T-helper 2 cell treated with Interferon-gamma antibody and Interleukin-4, amounts not matched to agents 100 ng/mL and 5 ng/mL, for 36 hours (primary cell): ENCODE results near the gene AIRE. TPM values are rescaled to one million over a fixed set of nuclear protein-coding genes. Genes with fewer than 3 reads are reported as not detected.

Source experiments
- intact Hi-C: fragments of 100-400 bp; cut with micrococcal nuclease; formaldehyde crosslinking; loops from one replicate; pipeline ENCODE4 v1.15.1; 2023
- total RNA-seq: library from RNA; stranded (reverse); gene quantifications from 2 replicates; pipeline ENCODE4 v1.2.3, GENCODE V29; 2022

AIRE gene
- total RNA-seq, 1 donor from 2014 or later = 2.7 TPM

GRCh38 chr21:44303490-44303981, 17.9 kb downstream of the AIRE start:
- intact Hi-C loops = no loop called here

GRCh38 chr21:44304011-44304616, 18.4 kb downstream of the AIRE start:
- intact Hi-C loops = no loop called here

- intact Hi-C loops = no loop called here
Observed at GRCh38 chr21:44304877-44305293, 19.2 kb downstream of the AIRE start.

- intact Hi-C loops = no loop called here
Observed at GRCh38 chr21:44305691-44306090, 20.0 kb downstream of the AIRE start.

GRCh38 chr21:44306936-44307704, 21.4 kb downstream of the AIRE start:
- intact Hi-C loops = no loop called here

- intact Hi-C loops = no loop called here
Observed at GRCh38 chr21:44310628-44311507, 25.2 kb downstream of the AIRE start.

GRCh38 chr21:44312089-44312488, 26.4 kb downstream of the AIRE start:
- intact Hi-C loops = no loop called here

- intact Hi-C loops = no loop called here
Observed at GRCh38 chr21:44312716-44313115, 27.0 kb downstream of the AIRE start.

- intact Hi-C loops = no loop called here
Observed at GRCh38 chr21:44313451-44313850, 27.8 kb downstream of the AIRE start.

GRCh38 chr21:44314128-44314527, 28.5 kb downstream of the AIRE start:
- intact Hi-C loops = no loop called here

GRCh38 chr21:44314561-44314960, 28.9 kb downstream of the AIRE start:
- intact Hi-C loops = no loop called here

GRCh38 chr21:44315691-44316203, 30.1 kb downstream of the AIRE start:
- intact Hi-C loops = no loop called here

GRCh38 chr21:44316277-44316900, 30.7 kb downstream of the AIRE start:
- intact Hi-C loops = no loop called here

- intact Hi-C loops = no loop called here
Observed at GRCh38 chr21:44317241-44317782, 31.6 kb downstream of the AIRE start.

GRCh38 chr21:44317871-44318270, 32.2 kb downstream of the AIRE start:
- intact Hi-C loops = no loop called here

GRCh38 chr21:44318489-44319285, 33.0 kb downstream of the AIRE start:
- intact Hi-C loops = no loop called here

GRCh38 chr21:44319407-44320065, 33.9 kb downstream of the AIRE start:
- intact Hi-C loops = no loop called here

GRCh38 chr21:44320847-44321246, 35.2 kb downstream of the AIRE start:
- intact Hi-C loops = no loop called here

- intact Hi-C loops = no loop called here
Observed at GRCh38 chr21:44321846-44322450, 36.3 kb downstream of the AIRE start.
